GM23248 (cell line): ENCODE data around the gene GLI2.

ENCODE experiments used
- EZH2 ChIP-seq: fragments of 200-600 bp; sonication (generic); IDR thresholded peaks from 2 replicates; pipeline ENCODE4 v1.6.1; 2018; ENCODE audit warnings: antibody characterized with exemption, mild to moderate bottlenecking; ENCODE audit not compliant: insufficient read depth, poor library complexity, severe bottlenecking
- EZH2phosphoT487 ChIP-seq: fragments of 200-600 bp; sonication (generic); IDR thresholded peaks from 2 replicates; pipeline ENCODE4 v1.6.1; 2018; ENCODE audit warnings: antibody characterized with exemption, moderate library complexity, mild to moderate bottlenecking, low read depth; ENCODE audit not compliant: insufficient read depth

GRCh38 chr2:120762341-120763061 is 26.8 kb downstream of the GLI2 start:
- TF ChIP-seq EZH2phosphoT487, result no peak
- no peak for TF ChIP-seq EZH2
